Measurements from ENCODE around the gene SHCBP1L.

- TF ChIP-seq CTCF (IDR thresholded peaks at IDR 0.05; ENCODE audit: low read length): no peak
- TF ChIP-seq EZH2 (IDR thresholded peaks at IDR 0.05; ENCODE audit: borderline replicate concordance, low read length): no peak
Measured at GRCh38 chr1:182925661-182926060, 27.3 kb downstream of the SHCBP1L start.

All from OCI-LY1 (cell line).